ENCODE results near the gene SORCS2. TPM values are rescaled to one million over a fixed set of nuclear protein-coding genes. Genes with fewer than 3 reads are reported as not detected.

Gene SORCS2
- total and polyA plus RNA-seq, 12 donors: 0.25 to 5.4 (median 2.2) TPM

DNA sequence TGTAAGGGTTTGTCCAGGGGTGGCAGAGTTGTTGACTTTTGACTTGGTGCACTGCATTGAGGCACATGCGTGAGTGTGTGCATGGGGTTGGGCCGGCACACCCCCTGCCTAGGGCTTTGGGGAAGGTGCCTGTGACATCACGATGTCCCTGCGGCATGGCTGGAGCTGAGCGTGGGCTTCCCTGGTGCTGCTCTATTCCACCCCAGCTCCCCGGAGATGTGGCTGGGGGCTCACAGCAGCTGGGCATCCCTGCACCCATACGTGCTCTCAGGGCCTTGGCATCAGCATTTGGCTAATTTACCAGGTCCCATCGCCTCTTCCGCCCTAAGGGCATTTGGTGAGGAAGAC lies 236.7 kb downstream of the SORCS2 start:
- intact Hi-C loops (cut with DNase I): no loop called here
- Histone ChIP-seq H3K4me3 (no peak overlapping the region), H3K9me3 (no peaks in the 10 kb centered on the region), H3K27ac (no peak overlapping the region), H3K36me3 (no peaks in the 10 kb centered on the region), H3K4me1 (no peaks in the 10 kb centered on the region), H3K27me3 (no peaks in the 10 kb centered on the region)
- ATAC-seq (no peak), DNase-seq (no peak)
- WGBS, 2 donors: 90 to 92% methylated on average over 9 of the region's 9 CpGs
- TF ChIP-seq, protein P1, sequence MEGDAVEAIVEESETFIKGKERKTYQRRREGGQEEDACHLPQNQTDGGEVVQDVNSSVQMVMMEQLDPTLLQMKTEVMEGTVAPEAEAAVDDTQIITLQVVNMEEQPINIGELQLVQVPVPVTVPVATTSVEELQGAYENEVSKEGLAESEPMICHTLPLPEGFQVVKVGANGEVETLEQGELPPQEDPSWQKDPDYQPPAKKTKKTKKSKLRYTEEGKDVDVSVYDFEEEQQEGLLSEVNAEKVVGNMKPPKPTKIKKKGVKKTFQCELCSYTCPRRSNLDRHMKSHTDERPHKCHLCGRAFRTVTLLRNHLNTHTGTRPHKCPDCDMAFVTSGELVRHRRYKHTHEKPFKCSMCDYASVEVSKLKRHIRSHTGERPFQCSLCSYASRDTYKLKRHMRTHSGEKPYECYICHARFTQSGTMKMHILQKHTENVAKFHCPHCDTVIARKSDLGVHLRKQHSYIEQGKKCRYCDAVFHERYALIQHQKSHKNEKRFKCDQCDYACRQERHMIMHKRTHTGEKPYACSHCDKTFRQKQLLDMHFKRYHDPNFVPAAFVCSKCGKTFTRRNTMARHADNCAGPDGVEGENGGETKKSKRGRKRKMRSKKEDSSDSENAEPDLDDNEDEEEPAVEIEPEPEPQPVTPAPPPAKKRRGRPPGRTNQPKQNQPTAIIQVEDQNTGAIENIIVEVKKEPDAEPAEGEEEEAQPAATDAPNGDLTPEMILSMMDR (IDR thresholded peaks at IDR 0.05): no peak

DNA sequence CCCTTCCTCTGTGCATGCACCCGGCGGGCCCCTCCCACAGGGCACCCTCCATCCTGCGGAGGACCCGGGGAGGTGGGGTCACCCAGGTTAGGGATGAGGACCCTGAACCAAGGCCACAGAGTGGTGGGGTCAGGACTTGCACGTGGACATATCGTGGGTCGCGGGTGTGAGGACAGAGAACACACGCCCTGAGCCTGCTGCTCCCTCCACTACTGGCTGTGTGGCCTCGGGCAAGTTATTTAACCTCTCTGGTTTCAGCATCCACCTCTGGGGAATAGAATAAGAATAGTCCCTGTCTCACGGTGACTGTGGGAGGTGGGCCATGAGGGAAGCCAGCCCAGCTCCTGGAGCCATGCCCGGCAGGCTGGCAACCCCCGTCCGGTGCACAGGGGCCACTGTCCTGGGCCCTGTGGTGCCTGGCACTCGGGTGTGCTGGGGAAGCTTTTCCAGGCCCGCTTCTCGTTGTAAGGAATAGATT lies 237.3 kb downstream of the SORCS2 start:
- DNase-seq (no peak), ATAC-seq (no peak)
- no peak overlapping the region for H3K4me3 ChIP-seq
- no peak overlapping the region for H3K27ac ChIP-seq
- intact Hi-C loops (cut with DNase I): no loop called here
- no peaks in the 10 kb centered on the region for H3K27me3 ChIP-seq
- no peaks in the 10 kb centered on the region for H3K36me3 ChIP-seq
- 63 to 65% methylated on average over 17 of the region's 17 CpGs for WGBS, 2 donors
- H3K9me3 ChIP-seq: no peaks in the 10 kb centered on the region
- TF ChIP-seq, protein P1 (IDR thresholded peaks at IDR 0.05): no peak
- peaks cover 0 to 3% (median 0%) of the 10 kb centered on the region in 9 donors for H3K4me1 ChIP-seq

DNA sequence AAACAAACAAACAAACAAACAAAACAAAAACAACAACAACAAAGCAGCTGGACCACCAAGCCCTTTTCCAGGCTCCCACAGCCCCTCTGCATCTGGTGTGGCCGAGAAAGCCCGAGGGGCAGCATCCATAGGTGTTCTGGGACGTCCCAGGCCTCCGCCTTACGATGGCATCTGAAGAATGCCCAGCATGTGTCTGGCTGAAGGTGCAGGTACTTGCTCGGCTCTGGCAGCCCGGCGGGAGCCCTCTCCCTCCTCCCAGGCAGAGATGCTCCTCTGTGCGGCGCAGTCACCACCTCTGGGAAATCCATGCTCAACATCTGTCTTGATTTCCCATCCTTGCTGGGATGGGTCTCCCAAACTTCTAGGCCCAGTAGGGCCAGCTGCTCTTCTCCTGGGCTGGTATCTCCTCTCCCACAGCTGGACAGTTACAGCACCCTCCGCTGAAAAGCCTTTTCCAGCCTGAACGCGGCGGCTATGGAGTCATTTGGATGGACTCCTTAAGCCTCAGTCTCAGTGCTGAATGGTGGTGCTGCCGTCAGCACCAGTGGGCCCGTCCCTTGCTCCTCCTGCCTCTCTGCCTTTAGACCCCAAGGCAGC lies 238.1 kb downstream of the SORCS2 start:
- no peak for ATAC-seq
- intact Hi-C loops (cut with DNase I): no loop called here
- TF ChIP-seq, protein P1 (IDR thresholded peaks at IDR 0.05): no peak
- no peak overlapping the region for H3K4me3 ChIP-seq
- no peak for DNase-seq
- no peaks in the 10 kb centered on the region for H3K27me3 ChIP-seq
- WGBS, 2 donors: 65 to 66% methylated on average over 16 of the region's 16 CpGs
- no peak overlapping the region for H3K27ac ChIP-seq
- no peaks in the 10 kb centered on the region for H3K9me3 ChIP-seq
- H3K4me1 ChIP-seq: peaks cover 0 to 4% (median 0%) of the 10 kb centered on the region in 9 donors
- no peaks in the 10 kb centered on the region for H3K36me3 ChIP-seq

DNA sequence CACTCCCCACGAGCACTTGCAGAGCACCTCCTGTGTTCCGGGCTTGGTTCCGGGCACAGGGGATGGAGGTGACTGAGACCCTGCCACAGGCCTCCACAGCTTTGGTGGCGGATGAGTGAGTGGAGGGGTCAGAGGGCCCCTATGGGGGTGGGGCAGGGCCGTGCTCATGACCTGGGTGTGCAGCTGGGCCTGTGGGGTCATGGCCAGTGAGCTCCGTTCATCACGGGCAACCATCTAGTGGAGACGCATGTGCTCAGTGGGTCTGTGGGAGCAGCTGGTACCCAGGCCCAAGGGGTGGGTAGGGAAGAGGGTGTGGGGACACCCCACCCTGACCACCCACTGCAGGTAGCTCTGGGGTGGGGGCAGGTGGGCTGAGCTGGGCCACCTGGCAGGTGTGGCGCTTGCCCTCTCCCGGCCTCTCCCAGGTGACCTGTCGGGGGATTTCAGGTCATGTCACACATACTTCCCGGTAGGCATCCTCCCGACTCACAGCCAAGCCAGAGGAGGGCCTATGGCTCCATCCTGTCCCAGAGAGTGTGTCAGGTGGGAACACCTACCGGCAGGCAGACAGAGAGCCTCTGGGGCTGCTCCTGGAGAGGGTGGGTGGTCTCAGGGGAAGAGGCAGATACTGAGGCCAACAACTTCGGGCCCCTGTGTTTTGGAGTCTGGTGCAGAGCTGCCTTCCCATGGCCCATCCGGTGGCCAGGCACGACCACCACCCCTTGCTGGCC lies 238.8 kb downstream of the SORCS2 start:
- 82 to 85% methylated on average over 17 of the region's 17 CpGs for WGBS, 2 donors
- H3K4me1 ChIP-seq: peaks cover 0 to 4% (median 0%) of the 10 kb centered on the region in 9 donors
- intact Hi-C loops (cut with DNase I): no loop called here
- no peak overlapping the region for H3K27ac ChIP-seq
- no peaks in the 10 kb centered on the region for H3K9me3 ChIP-seq
- H3K27me3 ChIP-seq: no peaks in the 10 kb centered on the region
- no peaks in the 10 kb centered on the region for H3K36me3 ChIP-seq
- DNase-seq (no peak), ATAC-seq (no peak)
- H3K4me3 ChIP-seq: no peak overlapping the region
- TF ChIP-seq, protein P1 (IDR thresholded peaks at IDR 0.05): no peak
